HT1080 (cell line): ENCODE data around the gene DOCK9. TPM values are rescaled to one million over a fixed set of nuclear protein-coding genes. Genes with fewer than 3 reads are reported as not detected.
"Not testable (repeated sequence)": the region's sequence is repeated elsewhere in the genome, so short reads cannot be mapped to it uniquely, and the experiment has no call there.

Experiments used
- DNase-seq: peaks from one replicate; pipeline ENCODE4 v3.0.0-alpha.2; 2015; ENCODE audit warnings: low read depth
- total RNA-seq: library from RNA; depleted of rRNA; stranded (reverse); fragments of >200 nt; shearing (Covaris generic); gene quantifications from 2 replicates; pipeline ENCODE4 v1.2.3, GENCODE V29; 2014

The DOCK9 gene
- total RNA-seq, 1 experiment from 2014 or later, result 77.7 TPM

DNA sequence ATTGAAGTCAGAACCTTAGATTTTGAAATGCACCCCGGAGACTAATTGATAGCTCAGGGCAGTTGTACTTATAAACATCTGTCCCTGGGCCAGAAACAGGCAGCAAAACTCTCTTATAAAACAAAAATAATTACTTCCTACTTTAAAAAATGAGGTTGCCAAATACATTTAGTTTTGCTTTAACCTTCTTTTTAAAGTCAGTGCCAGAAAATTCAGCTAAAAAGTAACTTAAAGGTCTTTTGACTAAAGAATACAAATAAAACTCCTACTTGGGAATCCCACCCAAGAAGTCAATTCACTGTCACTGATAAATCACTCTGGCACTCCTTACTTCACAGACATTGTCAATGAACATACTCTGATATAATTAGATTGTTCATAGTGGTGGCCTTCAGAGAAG, 60.7 kb downstream of the DOCK9 start:
- no peak for DNase-seq

GRCh38 chr13:98916403-98916802, 61.5 kb downstream of the DOCK9 start:
- no peak for DNase-seq

DNA sequence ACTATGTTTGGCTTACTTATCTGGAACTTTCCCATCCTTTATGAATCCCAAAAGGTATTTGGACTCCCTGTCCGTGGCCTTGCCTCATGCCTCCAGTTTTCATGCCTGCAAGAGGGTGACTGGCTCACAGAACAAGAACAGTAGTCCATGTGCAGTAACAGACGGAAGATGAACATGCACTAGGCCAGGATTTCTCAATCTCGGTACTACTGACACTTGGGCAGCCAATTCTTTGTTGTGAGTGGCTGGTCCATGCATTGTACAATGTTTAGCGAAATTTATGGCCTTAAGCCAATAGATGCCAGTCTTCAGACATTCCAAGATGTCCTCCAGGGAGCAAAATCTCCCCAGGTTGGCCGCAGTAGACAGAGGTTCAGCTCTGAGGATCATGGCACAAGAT, 61.9 kb downstream of the DOCK9 start:
- DNase-seq, result no peak

DNA sequence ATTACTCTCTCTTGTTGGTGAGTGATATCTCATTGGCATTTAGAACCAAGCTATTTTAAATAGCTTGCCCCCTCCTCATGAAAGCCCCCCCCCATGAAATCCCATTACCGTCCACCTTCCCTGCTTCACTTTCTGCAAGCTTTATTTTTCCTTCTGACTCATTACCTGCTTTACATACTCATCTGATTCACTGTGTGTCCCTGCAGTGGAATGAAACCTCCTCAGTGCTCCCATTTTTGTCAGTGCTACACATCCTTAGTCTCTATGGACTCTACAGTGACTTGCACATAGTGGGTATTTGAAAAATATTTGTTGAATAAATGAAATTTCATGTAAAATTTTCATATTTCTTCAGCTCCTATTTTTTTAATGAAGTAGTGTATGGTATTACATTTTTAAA, 62.3 kb downstream of the DOCK9 start:
- DNase-seq, result peak; percentile 26

- no peak for DNase-seq
Measured at GRCh38 chr13:98913741-98914140, 64.1 kb downstream of the DOCK9 start.

- DNase-seq, result no peak
Measured at GRCh38 chr13:98912846-98913245, 65.0 kb downstream of the DOCK9 start.

GRCh38 chr13:98910501-98910951, 67.3 kb downstream of the DOCK9 start:
- DNase-seq, result peak; percentile 91

- DNase-seq, result peak; percentile 92
Measured at GRCh38 chr13:98909016-98909415, 68.8 kb downstream of the DOCK9 start.

GRCh38 chr13:98906746-98907502, 70.9 kb downstream of the DOCK9 start:
- DNase-seq, result no peak

GRCh38 chr13:98905199-98905598, 72.7 kb downstream of the DOCK9 start:
- DNase-seq, result no peak

DNA sequence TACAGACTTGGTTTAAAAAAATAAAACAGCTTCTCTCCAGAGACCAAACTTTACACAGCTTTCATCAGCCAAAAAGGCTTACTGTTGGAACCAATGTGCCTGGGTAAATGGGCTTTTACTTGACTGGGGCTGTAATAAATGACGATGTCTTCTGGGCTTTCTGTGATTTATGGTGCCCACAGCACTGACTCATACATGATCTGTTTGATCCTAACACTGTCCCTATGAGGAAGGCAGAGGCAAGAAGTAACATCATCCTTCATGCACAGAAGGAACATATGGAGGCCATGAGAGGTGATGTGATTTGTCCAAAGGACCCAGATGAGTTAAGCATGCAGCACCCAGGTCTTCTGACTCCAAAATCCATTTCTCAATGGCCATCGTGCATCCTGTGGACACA, 77.4 kb downstream of the DOCK9 start:
- peak; percentile 60 for DNase-seq

GRCh38 chr13:98897706-98898105, 80.2 kb downstream of the DOCK9 start:
- no peak for DNase-seq

GRCh38 chr13:98896868-98897144, 81.1 kb downstream of the DOCK9 start:
- DNase-seq, result no peak

GRCh38 chr13:98896083-98896867, 81.6 kb downstream of the DOCK9 start:
- no peak for DNase-seq

DNA sequence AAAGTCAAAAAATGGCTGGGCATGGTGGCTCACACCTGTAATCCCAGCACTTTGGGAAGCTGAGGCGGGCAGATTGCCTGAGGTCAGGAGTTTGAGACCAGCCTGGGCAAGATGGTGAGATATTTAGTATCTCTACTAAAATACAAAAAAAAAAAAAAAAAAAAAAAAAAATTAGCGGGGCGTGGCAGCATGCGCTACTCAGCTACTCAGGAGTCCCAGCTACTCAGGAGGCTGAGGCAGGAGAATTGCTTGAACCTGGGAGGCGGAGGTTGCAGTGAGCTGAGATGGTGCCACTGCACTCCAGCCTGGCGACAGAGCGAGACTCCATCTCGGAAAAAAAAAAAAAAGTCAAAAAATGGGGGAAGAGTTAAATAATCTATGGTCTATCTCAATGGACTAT, 83.0 kb downstream of the DOCK9 start:
- DNase-seq, result not testable (repeated sequence)

GRCh38 chr13:98893371-98893770, 84.5 kb downstream of the DOCK9 start:
- no peak for DNase-seq

DNA sequence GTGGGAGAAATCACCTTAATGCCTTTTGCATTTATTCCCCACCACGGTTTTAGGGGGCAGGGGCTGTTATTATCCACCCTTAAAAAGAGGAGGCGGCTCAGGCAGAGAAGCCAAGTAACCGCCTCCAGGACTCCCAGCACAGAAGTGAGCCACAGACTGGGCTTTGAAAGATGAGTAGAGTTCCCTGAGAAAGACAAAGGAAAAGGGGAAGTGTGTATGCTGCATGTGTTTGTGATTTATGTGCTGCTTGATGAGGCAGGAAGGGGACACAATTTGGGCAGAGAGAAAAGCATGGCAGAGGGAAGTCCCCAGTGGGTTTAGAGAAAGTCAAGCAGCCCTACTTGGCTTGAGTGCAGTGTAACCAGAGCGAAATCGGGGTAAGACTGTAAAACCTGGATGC, 85.0 kb downstream of the DOCK9 start:
- no peak for DNase-seq

GRCh38 chr13:98892077-98892476, 85.8 kb downstream of the DOCK9 start:
- no peak for DNase-seq

- peak; percentile 61 for DNase-seq
Measured at GRCh38 chr13:98890925-98891324, 86.9 kb downstream of the DOCK9 start.

DNA sequence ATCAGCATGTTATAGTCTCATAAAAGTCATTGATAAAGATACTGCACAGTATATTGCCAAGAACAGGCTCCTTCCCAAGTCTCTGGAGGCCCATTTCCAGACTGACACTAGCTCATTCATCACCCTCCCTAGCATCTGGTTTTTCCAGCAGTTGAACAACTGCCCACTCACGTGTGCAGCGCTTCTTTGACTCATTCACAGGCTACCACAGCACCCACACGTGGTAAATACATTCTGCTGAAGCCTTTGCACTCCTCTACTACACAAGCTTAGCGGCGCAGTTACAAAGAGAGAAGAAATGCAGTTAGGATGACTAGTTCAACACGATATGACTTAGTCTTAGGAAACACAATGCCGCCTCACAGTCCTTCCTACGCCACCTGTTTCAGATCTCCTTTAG, 87.7 kb downstream of the DOCK9 start:
- peak; percentile 98 for DNase-seq

DNA sequence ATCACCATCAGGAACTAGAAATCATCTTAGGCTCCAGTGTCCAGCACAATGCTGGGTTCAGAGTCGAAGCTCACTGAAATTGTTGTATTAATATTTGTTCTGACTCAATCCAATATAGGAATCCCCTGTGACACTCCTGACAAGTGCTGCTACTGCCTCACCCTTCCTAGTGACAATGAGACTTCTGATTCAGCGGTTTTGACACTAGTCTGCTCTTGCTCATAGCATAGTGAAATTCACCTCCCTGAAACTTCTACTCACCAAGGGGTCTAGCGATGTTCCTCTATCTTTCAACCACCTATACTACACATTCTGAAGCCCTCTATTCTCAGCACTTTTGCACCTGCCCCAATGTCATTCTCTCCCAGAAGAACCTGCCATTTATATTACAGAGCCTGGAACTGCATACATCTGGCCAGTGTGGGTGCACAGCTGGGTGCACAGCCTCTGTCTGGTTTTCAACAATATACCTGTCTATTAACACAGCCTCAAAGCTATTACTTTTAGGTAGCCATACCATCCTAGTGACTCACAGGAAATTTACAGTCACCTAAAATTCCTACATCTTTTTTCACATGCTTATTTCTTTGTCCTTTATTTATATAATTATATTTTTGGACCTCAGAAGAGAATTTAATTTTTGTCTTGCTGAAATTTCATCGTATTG, 88.3 kb downstream of the DOCK9 start:
- DNase-seq, result peak; percentile 50

DNA sequence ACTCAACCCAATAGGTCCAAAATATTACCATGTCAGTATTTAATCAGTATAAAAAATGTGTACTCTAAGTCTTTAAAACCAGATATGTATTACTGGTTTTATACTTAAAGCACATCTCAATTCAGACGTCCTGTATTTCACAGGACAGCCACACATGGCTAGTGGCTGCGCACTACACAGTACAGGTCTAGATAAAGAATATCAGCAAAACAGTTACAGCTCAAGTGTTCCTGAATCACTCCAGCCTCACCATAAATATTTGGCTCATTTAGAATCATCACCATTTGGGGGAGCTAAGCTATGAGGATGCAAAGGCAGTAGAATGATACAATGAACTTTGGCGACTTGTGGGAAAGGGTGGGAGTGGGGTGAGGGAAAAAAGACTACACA, 89.0 kb downstream of the DOCK9 start:
- DNase-seq, result no peak
